NCI-H1930 (cell line): ENCODE measurements around the gene SMAD3.

Experiments used
- DNase-seq, 2 experiments: peaks; one replicate each; lab custom pipeline; 2025; lab: John Stamatoyannopoulos, UW

Gene SMAD3

DNA sequence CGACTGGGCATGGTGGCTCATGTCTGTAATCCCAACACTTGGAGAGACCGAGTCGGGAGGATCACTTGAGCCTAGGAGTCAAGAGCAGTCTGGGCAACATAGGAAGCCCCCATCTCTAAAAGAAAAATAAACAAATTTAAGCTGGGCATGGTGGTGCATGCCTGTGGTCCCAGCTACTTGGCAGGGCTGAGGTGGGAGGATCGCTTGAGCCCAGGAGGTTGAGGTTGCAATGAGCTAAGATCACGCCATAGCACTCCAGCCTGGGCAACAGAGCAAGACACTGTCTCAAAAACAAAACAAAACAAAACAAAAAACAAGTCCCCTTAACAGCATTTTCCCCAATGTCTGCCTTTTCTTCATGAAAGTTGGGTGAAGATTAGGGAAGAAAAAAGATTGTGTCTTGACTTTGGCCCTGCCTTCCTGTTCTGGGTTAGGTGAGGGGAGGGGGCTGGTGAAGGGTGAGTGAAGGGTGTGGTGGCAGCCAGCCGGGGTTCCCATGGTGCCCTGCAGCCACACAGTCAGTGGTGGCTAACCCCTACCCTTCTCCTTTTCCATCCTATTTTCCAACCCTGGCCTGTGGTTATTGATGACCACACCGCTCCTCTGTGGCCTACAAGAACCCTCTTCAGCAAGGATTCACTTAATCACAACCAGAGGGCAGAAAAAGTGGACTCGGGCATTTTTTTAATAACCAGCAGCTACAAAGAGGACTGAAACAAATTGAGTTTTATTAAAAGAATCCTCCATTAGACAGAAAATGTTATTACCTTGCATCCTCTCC is 28.4 kb upstream of the SMAD3 start:
- no peak for DNase-seq

GRCh38 chr15:67037694-67038093 is 27.7 kb upstream of the SMAD3 start:
- no peak for DNase-seq

GRCh38 chr15:67038736-67039135 is 26.7 kb upstream of the SMAD3 start:
- DNase-seq, result no peak

GRCh38 chr15:67039384-67040075 is 25.9 kb upstream of the SMAD3 start:
- no peak for DNase-seq

DNA sequence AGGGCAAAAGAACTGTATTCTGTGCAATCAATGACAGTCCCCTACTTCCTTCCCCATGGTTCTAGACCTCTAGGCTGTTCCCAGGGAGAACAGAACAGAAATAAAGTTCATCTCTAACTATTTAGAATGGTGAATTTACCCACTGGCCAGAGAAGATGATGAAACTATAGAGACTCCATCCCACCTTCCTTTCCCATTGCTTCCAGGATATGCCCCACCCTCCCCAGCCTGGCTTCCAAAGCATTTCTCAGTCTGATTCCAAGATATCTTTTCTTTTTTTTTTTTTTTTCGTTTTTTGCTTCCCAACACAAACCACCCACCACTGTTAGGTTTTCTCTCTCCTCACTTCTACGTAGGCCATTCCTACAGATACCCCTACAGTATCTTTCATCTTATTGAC is 25.1 kb upstream of the SMAD3 start:
- DNase-seq, result no peak

DNA sequence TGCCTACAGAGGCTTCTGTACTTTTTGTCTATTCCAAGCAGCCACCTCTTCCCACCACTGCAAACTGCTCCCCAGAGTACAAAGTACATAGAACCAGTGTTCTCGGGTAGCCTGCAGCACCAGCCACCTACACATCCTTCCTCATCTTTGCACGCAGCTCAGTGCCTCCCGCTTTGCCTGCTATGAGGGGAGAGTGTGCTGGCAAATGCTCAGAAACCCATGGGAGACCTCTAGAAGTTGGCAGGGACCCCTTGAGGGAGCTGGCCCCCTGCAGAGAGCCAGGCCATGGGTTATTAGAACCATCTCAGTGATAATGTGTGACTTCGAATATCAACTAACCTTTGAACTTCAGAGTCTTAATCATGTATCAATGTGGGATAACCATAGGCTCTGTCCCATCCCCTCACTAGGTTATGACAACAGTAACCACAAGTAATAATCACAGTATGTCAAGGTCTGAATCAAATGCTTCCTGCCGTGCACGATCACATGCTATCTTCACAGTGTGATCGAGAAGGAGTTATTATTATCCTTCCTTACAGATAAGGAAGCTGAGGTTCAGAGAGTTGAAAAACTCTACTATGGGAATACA is 22.8 kb upstream of the SMAD3 start:
- DNase-seq, result no peak

GRCh38 chr15:67043939-67044771 is 21.2 kb upstream of the SMAD3 start:
- no peak for DNase-seq

DNA sequence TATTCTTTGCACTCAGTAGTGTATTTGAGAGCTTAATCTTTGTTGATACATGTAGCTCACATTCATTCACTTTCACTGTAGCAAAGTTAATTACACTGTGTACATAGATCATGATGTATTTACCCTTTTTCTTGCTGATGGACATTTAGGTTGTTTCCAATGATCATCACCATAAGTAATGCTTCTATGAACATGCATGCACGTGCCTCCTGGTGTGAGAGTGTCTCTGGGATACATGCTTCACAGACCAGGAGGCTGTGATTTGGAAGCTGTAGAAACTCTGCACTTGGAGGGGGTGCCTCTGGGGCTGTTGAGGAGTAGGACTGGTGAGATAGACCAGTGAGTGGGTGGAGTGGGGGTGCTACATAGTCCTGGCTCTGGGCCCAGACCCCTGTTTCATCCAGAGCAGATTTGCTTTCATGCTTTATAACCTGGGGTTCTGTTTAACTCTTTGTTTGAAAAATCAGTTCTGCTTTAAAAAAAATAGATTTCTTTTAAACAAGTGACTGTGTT is 18.2 kb upstream of the SMAD3 start:
- no peak for DNase-seq

DNA sequence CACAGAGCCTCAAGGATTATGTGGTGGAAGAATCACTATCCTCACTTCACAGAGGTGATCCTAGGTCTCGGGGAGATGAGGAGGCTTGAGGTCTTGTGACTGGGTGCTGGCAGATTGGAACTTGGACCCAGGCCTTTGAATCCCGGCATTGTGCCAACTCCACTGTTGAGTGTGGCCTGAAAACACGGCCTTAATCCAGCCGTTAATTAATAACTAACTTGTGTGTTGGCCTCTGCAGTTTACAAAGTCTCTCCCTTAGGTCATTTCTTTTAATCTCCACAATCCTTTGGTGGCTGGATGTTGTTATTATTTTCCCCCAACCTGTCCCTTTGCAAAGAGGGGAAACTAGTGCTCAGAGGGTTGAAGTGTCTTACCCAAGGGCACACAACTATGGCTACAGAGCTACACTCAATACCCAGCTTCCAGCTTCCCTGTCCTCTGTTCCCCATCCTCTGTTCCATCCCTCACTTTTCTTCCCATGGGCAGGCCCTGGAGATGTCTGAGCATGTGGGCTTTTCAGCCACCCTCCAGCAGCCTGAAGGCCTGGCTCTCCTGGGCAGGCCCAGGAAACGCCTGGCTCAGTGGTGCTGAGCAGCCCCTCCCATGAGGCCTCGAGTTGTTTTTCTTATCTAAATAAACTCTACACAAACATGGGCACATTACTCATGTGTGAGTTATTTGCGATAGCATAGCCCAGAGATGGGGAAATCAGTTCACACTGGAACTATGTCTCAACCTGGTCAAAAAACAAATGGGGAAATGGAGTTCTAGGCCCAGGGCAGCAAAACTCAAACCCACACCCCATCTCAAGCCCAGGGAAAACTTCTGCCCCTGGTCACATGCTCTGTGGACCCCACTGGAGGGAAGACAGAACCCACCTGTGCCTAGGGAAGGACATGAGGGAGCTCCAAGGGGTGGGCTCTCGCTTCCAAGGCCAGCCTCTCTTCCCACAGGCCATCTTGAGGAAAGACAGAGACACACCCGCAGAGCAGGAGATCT is 16.8 kb upstream of the SMAD3 start:
- no peak for DNase-seq

DNA sequence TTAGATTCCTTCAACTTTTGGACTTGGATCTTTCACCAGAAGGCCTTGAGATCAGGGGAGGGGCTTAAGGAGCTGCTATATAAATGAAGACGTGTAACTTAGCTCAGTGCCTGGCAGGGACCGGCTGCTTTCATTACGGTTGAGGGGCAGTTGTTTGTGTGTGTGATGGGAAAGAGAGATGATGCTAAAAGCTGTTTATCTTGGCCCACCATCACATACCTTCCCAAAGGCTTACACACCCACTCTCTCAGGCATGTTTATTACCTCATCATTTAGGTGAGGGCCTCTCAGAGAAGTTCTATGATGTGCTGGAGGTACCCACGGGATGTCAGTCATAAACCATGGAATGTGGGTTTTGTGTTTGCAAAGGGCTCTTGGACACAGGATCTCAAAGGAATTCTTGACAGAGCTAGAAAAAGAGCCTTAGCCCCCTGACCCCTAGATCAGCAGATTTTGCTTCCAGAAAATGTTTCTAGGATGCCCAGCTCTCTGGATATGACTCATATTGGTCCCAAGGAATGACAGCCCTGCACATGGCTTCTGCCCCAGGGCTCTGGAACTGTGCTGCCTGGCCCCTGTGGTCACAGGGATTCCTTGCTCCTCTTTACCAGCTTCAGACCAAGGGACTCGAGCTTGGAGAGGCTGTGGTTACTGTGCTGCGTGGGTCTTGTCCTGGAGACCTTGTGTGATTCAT is 15.9 kb upstream of the SMAD3 start:
- DNase-seq, result no peak

GRCh38 chr15:67050062-67050461 is 15.3 kb upstream of the SMAD3 start:
- DNase-seq, result no peak

DNA sequence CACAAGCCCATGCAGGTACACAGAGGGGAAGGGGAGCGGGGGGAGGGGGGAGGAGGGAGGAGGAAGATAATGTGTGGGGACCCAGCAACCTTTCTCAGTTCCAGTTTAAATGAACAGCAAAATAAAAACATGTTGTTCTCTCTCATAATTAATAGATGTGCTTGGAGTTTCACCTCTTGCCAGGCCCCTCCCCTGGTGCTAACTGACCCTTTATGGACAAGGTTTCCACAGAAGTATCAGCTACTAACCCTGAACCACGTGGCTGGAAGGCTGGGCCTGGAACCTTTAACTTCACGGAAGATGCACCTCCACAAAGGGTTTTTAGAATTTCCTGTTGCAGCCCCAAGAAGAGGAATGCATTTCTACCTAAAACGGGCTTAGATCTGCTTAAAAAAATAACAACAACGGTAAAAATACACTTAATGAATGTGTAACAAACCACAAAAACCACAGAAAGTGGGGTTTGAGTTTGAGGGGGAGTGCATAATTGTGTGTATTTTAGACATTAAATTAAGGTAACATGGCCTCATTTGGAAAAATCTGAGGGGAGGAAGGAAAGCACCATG is 14.8 kb upstream of the SMAD3 start:
- DNase-seq, result no peak

DNA sequence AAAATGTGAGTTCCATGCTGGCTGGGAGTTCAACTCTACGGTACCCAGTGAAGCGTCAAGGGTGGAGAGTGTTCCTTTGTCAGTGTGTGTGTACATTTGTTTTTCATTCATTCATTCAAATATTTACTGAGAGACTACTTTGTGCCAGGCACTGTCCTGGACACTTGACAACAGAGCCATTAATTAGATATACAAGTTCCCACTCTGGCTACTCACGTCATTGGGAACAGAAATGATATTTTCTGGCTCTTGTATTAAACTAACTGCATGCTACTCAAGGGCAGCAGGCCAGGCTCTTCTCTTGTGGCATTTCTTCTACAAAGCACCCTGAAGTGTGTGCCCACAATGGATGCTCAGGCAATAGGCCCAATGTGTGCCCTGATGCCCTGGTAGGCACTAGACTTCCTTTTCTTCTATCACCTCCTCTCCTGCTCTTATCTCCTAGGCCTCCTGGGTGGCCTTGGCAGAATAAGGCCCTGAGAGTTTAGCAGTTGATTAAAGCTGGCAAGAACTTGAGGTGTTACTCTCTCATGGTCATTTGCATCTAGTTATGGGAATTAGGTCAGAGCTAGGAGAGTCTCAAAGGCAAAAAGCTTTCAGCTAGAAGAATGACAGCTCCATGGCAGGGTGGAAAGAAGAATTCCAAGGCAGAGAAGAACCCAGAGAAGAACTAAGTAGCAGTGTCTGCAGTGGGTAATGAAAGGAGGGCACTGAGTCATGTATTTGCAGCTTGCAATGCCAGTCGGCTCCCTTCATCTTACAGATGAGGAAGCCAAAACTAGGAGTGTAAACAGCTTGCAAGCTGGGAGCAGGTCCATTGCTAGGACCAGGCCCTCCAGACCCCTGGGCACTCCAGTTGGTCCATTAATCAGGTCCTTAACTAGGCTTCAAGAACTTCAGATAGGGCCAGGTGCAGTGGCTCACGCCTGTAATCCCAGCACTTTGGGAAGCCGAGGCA is 14.0 kb upstream of the SMAD3 start:
- no peak for DNase-seq

DNA sequence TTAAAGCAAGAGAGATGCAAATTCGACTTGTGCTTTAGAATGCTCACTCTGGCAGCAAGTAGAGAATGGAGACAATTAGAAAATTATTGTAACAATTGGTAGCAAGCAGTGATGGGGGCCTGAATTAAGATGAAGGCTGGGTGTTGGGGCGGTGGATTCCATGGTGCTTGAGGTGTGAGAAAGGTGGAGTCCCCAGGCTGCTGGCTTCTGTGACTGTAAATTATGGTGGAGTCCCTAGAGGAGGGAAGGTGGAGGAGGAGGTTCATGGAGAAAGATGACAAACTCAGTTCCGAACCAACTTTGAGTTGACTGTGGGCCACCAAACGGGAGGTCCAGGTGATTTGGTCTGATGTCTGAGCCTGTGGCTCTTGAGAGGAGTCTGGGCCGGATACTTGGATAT is 10.7 kb upstream of the SMAD3 start:
- no peak for DNase-seq

- no peak for DNase-seq
These were observed 6.3 kb upstream of the SMAD3 start for GRCh38 chr15:67059127-67059553.

- DNase-seq, result no peak
These were observed 3.5 kb upstream of the SMAD3 start for GRCh38 chr15:67061811-67062368.

DNA sequence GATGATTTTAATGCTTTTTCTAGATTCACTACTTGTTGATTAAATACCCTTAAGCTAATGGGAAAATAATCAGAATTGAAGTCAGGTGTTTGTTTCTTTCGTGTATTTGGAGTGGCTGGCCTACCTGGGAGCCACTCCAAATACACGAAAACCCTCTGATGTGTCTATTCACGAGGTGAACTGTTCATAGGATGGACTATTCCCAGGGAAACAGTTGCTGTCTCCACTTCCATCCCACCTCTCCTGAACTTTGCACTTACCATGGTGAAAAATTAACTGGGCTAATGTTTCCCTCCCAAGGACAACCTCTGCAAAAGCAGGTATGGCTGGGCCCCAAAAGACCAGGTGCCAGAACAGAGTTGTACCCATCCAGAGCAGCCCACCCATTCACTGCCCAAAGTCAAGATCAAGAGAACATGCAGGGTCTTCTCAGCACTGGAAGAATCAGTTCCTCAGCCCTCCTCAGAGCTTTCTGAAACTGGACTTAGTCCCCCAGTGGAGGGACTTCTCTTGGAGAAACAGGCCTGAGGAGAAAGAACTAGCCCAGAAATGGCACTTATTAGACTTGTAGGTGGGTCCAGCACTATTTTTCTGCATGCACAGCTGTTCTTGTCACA is 2.9 kb upstream of the SMAD3 start:
- DNase-seq, result no peak
